GM19372 (cell line): ENCODE measurements around the gene ZNF451.
A peak's percentile ranks its signal among the peaks of the same experiment; 100 is the strongest.

Experiments used
- ATAC-seq: cut with Tn5 transposase; IDR thresholded peaks from one replicate; pipeline ENCODE4 v1.9.1; 2021; ENCODE audit warnings: mild to moderate bottlenecking, low read depth, moderate library complexity; ENCODE audit not compliant: unreplicated experiment

ZNF451 gene

DNA sequence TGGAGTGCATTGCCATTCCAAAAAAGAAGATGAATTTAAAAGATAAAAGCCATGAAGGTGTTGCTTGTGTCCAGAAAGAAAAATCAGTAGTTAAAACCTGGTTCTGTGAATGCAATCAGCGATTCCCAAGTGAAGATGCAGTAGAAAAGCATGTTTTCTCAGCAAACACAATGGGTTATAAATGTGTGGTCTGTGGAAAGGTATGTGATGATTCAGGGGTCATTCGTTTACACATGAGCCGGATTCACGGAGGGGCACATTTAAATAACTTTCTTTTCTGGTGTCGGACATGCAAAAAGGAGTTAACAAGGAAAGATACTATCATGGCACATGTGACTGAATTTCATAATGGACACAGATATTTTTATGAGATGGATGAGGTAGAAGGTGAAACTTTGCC is 57.4 kb downstream of the ZNF451 start:
- no peak for ATAC-seq

DNA sequence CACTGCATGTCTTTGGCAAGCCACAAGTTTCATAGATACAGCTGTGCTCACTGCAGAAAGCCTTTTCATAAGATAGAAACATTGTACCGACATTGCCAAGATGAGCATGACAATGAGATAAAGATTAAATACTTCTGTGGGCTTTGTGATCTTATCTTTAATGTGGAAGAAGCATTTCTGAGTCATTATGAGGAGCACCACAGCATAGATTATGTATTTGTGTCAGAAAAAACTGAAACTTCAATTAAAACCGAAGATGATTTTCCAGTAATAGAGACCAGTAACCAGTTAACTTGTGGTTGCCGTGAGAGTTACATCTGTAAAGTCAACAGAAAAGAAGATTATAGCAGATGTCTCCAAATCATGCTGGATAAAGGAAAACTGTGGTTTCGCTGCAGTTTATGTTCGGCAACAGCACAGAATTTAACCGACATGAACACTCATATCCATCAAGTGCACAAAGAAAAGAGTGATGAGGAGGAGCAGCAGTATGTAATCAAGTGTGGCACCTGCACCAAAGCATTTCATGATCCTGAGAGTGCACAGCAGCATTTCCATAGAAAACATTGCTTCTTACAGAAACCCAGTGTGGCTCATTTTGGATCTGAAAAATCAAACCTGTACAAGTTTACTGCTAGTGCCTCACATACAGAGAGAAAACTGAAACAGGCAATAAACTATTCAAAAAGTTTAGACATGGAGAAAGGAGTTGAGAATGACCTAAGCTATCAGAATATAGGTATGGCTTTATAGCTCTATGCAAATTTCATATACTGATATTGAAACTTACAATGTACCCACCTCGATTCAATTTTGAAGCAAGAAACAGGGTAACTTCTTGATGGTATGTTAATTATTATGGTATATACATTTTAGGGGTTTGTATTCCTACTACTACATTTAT is 58.2 kb downstream of the ZNF451 start:
- no peak for ATAC-seq

DNA sequence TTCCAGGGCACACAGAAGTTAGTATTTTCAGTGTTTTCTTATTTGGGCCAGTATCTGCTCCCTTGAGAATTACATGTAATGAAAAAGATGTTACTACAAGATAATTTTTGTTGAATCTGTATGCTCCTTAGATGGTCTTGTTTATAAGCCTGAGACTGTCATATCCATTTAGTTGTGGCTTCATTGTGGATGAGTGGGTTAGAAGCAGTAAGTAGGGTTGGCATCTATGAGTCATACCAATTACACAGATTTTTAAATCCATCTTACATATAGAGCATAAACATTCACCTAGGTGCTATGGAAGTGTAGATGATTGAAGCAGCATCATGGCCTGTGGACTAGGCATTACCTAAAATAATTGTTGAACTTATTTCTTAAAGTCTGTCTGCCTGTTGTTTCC is 68.7 kb downstream of the ZNF451 start:
- no peak for ATAC-seq

DNA sequence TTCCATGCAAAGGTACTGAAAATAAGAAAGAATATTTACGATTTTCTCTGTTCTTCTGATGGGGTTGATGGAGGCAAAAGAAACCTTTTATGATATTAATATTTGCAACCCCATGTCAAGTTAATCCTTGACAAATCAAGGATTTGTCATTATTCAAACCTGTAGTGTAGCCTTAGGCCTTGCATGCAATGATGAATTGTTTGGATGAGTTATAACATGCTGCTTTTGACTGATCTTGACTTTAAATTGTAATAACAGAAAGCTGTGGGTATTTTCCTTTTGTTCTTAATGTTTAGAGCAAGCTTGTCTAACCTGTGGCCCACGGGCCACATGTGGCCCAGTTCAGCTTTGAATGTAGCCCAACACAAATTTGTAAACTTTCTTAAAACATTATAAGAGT is 69.1 kb downstream of the ZNF451 start:
- ATAC-seq, result no peak

DNA sequence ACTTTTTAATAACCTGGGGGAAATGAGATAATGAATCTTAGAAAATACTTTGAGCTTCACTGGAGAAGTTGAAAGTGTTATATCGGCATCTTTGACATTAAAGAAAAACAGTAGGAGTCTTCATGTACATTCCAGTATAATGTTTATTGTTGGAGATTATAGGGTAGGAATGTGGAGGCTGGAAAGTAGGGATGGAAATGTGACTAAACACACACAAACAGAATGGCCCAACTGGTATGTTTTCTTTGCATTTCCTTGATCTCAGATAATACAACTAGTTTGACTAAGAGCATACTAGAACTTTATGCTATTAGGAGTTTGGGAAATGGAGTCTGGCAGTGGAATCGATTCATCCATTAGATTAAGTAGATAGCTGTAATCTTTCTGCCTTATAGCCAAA is 72.0 kb downstream of the ZNF451 start:
- ATAC-seq, result no peak

DNA sequence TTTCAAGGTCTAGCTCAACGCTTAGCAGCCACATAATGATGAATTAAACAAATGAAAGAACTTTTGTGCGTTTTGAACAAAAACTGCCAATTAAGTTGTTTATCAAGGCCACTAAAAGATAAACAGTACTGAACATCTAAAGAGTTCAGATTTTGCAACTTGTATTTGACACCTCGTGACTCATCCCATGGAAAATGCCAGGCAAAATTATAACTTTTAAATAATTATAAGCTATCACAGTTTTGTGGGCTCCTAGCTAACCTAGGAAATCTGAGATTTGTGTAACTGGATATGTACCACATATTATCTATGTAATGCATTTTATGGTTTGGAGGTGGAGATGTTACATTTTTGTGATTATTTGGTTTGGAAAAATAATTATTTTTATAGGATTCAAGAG is 72.5 kb downstream of the ZNF451 start:
- ATAC-seq, result no peak

DNA sequence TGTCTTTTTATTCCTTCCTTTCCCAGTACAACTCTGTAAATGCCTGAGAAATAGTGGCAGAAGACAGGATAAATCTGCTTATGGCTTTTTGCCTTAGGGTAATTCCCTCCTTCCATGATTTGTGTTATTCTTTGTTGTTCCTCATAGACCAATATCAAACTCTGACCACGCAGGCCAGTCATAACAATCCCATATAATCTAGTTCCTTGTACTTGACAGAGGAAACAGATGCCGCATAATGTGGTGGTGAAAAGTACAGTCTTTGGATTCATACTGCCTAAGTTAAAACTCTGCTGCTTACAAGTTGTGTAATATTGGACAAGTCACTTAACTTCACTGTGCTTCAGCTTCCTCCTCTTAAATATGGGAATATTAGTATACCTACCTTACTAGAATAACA is 74.0 kb downstream of the ZNF451 start:
- ATAC-seq, result no peak

DNA sequence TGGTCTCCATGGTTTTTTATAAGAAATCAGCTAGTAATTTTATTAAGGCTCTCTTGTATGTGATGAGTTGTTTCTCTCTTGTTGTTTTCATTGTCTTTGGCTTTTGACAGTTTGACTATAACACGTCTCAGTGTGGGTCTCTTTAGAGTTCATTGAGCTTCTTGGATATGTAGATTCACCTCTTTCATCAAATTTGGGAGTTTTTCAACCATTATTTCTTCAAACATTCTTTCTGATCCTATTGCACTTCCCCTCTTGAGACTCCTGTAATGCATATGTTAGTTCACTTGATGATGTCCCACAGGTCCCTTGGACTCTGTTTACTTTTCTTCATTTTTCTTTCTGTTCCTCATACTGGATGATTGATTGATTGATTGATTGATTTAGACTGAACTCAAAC is 75.1 kb downstream of the ZNF451 start:
- no peak for ATAC-seq

DNA sequence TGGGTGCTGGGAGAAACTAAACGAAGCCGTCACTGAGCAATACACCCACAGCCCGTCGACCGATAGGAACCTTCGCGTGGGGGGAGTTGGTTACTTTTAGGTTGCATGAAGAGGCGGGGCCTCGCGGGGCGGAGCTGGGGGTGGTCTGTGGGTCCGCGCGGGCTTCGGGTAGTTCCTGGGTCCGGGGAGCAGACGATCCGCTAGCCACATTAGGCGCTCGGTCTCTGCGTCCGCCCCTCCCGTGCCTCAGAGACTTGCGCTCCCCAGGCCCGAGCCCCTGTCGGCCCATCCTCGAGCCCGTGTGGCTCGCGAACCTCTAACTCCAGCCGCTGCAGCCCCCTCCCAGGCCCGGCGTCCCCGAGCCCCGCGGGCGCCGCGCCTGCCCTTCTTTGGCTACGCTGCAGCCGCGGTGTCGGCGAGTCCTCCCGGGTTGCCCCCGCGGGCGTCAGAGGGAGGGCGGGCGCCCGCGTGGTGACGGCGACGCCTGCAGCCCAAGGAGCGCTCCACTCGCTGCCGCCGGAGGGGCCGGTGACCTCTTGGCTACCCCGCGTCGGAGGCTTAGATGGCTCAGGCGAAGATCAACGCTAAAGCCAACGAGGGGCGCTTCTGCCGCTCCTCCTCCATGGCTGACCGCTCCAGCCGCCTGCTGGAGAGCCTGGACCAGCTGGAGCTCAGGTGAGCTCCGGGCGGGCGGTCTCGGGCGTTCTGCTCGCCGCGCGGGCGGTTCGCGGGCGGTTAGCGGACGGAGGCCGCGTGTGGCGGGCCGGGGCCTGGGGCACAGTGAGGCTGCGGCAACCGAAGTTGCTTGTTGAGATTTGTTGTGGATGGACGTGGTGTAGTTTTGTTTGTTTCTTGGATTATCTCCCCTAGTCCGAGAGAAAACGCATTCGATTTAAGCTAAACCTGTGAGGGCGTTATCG is 82.4 kb downstream of the ZNF451 start, which contains the start of gene BAG2:
Gene BAG2 (plus strand): TSS at position 191 of the 920 bp plus-strand sequence. CDS start 372 bp downstream, at position 563.
- ATAC-seq, result peak; percentile 85

DNA sequence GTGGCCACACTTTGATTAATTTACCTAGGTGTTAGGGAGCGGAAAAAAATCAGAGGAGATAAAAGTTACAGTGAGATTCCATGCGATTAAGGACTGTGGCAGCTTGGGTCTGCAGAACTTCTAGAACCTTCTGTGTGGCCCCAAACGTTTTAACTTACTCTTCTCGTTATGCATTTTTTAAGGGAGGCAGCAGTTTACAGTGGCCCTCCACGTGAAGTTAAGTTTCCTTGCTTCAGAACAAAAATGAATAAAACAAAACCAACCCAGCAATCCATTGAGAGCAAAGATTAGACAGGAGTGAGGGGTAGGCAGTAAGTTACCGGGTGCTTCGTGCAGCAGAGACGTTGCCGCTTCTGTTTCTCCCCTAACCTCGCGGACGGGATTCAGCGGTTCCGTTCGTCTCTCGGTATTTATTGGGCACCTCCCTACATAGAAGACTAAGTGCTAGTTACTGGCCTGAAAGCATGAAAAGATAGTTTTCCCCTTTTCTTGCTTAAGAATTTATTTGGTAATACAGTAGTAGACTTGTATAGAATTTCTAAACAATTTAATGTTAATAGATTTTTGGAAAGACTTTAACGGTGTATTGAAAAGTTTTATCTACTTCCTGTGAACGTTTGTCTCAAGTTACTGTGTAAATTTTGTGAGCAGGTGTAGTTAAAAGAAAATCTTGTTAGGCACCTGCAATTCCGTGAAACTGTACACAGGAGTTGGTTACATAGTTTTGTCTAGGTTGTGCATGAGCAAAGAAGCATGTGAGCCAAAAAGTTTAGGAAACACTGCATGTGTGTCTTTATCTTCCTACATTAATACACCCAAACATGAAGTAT is 83.3 kb downstream of the ZNF451 start:
- no peak for ATAC-seq

DNA sequence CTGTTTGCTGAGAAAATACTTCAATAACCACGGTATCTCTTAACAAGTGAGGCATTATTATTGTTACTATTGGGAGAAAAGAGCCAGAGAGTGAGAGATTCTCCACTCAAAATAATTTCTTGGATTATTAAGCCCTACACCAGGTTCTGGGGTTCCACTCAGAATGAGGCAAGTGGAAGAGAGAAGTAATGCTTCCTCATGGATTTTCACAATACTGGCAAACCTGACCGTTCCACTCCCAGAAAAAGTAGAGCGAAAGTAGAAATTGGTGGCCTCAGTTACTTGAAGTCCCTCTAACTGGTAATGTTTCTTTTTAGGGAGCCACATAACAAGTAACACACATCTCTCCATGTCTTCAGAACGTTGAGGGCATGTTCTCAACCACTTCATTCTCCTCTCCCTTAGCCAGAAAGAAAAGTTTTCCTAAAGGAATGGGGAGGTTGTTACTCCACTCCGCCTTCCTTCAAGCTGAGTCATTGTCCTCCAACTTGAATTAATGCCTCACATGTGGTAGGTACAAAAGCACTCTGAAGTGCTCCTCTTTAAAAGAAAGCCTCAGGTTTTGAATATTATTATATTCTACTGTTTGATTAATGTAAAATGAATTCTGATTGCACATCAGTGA is 84.0 kb downstream of the ZNF451 start:
- ATAC-seq, result no peak

DNA sequence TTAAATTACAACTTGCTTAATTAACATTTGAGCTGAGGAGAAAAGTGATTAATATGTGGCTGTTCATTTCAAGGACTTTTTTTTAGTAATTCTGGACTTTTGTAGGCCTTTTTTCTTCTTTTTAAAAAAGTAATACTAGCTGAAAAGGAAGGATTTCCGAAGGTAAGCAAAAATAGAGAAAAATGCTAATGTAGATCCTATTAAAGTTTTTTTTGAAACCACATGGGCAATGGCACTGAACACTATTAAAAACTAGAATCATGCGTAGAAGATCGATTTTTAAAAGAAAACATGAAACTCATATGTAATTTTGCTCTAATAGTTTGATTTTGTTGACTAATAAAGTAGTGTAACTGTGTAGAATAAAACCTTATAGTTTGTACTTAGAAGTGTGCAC is 84.5 kb downstream of the ZNF451 start:
- no peak for ATAC-seq

DNA sequence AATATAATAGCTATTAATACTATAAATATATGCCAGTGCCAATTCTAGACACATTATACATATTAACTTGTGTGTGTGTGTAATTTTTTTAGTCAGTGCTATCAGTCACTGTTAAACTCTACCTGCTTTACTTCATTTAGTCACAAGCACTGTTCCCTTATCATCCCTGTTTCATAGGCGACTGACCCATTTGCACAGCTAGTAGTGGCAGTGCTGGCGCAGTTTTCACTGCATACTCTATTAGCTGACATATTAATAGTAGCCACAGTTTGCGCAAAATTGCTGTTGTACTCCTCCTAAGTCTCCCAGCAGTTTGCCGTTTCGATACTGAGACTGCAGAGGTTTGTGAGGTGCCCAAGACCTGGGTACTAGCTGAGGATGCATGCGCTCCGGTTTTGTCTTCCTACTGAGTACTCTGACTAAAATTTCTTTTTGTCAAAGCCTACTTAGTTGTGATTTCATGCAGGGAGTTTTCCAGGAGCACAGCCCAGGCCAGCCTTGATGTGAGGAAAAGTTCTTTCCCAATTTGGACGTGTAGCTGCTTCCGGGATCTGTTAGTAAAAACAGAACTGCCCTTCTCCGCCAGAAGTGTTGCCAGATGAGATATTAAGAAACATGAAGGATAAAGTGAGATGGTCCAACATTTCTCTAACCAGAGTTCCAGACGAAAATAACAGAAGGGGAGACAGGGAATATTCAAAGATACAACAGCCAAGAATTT is 87.7 kb downstream of the ZNF451 start:
- ATAC-seq, result no peak

DNA sequence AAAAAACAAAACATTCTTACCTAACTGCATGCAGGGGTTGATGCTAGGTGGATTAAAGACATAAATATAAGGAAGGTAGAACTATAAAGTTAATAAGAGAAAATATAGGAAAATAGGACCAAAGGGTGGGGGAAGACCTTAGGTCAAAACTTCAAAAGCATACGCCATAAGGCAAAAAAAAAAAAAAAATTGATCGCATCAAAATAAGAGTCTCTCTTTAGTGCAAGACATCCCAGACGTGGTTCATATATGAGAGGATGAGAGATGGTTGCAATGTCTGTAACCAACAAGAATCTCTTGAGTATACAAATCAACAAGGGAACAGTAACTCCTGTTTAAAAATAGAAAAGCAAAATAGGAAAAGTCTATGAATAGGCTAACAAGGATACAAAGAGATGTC is 90.6 kb downstream of the ZNF451 start:
- no peak for ATAC-seq

DNA sequence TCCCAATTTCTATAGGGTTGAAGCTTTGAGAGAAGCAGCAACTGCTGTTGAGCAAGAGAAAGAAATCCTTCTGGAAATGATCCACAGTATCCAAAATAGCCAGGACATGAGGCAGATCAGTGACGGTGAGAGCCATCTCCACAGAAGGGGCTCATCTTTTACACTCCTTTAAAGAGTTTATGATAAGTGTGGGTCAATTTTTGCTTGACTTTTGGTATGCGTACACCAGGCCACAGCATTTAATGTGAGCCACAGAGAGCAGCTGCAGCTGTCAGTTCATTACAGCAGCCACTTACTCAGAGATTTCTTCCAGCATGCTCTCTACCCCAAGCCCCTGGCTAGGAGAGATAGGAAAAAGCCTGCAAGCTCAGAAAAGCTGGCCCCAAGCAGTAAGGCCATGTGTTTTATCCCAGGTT is 92.0 kb downstream of the ZNF451 start:
- ATAC-seq, result no peak

DNA sequence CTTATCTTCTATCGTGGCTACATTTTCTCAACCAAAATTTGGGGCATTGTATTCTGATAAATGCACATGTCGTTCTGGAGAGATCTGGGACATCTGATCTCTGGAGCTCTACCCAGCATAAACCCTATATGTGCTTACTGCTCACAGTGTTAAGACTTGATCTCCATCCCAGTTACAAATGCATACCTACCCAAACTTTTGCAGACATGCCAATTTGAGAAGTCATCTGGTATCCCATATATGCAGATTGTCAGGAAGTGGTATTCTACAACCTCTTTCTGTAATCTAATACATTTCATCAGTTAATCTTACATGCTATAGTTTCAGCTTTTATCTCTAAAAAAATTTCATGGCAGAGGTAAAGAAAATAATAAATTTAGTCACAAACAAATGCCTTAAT is 93.3 kb downstream of the ZNF451 start:
- ATAC-seq, result no peak

DNA sequence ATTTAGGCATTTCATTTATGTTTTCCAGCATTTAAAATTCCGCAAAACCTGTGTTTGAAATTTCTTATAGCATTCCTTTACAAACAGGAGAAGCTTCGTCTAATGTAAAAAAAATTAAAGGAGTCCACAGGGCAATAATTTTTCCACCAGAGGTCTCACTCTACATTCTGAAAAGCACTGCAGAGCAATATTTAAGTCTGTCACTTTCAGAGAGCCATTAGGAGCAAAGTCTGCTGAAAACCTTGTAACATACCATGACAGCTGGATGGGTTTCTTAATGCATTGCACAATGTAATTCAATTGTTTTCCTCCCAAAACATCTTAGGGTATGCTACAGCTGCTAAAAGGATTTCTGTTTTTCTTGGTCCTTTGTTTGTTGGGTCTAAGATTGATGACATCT is 100.2 kb downstream of the ZNF451 start:
- no peak for ATAC-seq

DNA sequence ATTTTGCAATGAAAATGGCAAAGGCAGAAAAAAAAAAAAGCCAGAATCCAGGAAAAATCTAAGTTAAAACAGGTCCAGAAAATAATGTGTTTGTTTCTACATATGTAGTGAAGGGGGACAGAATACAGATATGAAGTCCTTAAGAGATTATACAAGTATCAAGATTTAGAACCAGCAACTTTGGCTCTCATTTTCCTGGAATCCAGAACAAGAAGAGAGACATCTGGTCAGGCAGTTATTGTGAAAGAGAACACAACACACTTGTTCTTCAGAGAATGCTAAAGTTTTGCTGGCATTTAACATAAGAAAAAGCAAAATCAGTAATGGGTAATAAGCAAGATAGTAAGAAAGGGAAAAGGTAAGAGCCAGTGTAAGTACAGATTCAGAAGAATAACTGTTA is 103.2 kb downstream of the ZNF451 start:
- no peak for ATAC-seq

DNA sequence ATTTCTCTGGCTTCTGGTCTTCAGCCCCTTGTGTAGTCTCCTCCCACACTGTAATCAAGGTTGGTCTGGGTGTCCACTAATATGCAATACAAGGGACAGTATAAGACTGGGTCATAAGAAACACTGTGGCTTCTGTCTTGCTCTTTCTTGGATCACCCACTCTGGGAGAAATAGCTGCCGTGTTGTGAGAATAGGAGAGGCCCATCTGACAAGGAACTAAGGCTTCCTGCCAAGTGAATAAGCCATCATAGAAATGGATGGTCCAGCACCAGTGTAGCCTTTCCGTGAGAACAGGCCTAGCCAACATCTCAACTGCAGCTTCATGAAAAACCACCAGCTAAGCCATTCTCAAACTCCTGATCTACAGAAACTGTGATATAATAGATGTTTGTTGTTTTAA is 105.5 kb downstream of the ZNF451 start:
- no peak for ATAC-seq
